ENCODE data around the gene CTBP2. TPM values are rescaled to one million over a fixed set of nuclear protein-coding genes. Genes with fewer than 3 reads are reported as not detected.
A peak's percentile ranks its signal among the peaks of the same experiment; 100 is the strongest.

CTBP2 gene
- total RNA-seq, 1 experiment from 2014 or later = 125 TPM

- H3K4me1 ChIP-seq (ENCODE audit: control insufficient read depth, insufficient read depth, low read length) = peaks cover 78% of the 10 kb centered on the region
- DNase-seq (ENCODE audit: low read depth, low spot score) (no peak), ATAC-seq (peak; percentile 54; the same call in 1 of the 2 replicates)
- no peaks in the 10 kb centered on the region for H3K27me3 ChIP-seq (ENCODE audit: control insufficient read depth, insufficient read depth, low read length)
- intact Hi-C loops (cut with micrococcal nuclease; ENCODE audit: unreplicated experiment) (loop anchor here (10.0 kb wide), 1 partner anchor 69 kb away; no protein-coding TSS in a partner anchor), in situ Hi-C loops (cut with HindIII; ENCODE audit: low pct_unique_long_range_greater_than_20kb, low sequenced_read_pairs) (no loop called here)
- H3K36me3 ChIP-seq (ENCODE audit: control insufficient read depth, insufficient read depth, low read length) = peaks cover 7% of the 10 kb centered on the region
- ChIA-PET CTCF (interaction anchor here (0.5 to 0.8 kb wide), 2 partner anchors 106 to 144 kb away, joined by 3 to 4 read pairs; no protein-coding TSS in a partner anchor), POLR2A (interaction anchor here (0.5 kb wide), 1 partner anchor 197 kb away, joined by 3 read pairs; no protein-coding TSS in a partner anchor)
- peak overlapping the region; percentile 97 for H3K27ac ChIP-seq (ENCODE audit: low read length)
- H3K9me3 ChIP-seq (ENCODE audit: control insufficient read depth, insufficient read depth, low read depth, low read length) = no peaks in the 10 kb centered on the region
- no peak for TF ChIP-seq POLR2AphosphoS5 (IDR thresholded peaks at IDR 0.05; ENCODE audit: low read depth, low read length)
- no peak for TF ChIP-seq CTCF (IDR thresholded peaks at IDR 0.05)
- TF ChIP-seq, protein P1, sequence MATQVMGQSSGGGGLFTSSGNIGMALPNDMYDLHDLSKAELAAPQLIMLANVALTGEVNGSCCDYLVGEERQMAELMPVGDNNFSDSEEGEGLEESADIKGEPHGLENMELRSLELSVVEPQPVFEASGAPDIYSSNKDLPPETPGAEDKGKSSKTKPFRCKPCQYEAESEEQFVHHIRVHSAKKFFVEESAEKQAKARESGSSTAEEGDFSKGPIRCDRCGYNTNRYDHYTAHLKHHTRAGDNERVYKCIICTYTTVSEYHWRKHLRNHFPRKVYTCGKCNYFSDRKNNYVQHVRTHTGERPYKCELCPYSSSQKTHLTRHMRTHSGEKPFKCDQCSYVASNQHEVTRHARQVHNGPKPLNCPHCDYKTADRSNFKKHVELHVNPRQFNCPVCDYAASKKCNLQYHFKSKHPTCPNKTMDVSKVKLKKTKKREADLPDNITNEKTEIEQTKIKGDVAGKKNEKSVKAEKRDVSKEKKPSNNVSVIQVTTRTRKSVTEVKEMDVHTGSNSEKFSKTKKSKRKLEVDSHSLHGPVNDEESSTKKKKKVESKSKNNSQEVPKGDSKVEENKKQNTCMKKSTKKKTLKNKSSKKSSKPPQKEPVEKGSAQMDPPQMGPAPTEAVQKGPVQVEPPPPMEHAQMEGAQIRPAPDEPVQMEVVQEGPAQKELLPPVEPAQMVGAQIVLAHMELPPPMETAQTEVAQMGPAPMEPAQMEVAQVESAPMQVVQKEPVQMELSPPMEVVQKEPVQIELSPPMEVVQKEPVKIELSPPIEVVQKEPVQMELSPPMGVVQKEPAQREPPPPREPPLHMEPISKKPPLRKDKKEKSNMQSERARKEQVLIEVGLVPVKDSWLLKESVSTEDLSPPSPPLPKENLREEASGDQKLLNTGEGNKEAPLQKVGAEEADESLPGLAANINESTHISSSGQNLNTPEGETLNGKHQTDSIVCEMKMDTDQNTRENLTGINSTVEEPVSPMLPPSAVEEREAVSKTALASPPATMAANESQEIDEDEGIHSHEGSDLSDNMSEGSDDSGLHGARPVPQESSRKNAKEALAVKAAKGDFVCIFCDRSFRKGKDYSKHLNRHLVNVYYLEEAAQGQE (IDR thresholded peaks at IDR 0.05; ENCODE audit: insufficient read depth in 1 of 2, low read depth in 2 of 2, low read length in 1 of 2) = no peak
- no TSS peak for BruUV-seq (replicated peaks)
- H3K4me3 ChIP-seq (ENCODE audit: low read depth in 2 of 2, low read length in 2 of 2) = peak overlapping the region; percentile 1 to 30; a peak in 2 of 4 replicates
These were observed 6.5 kb downstream of the CTBP2 start for GRCh38 chr10:125153703-125154490.

DNA sequence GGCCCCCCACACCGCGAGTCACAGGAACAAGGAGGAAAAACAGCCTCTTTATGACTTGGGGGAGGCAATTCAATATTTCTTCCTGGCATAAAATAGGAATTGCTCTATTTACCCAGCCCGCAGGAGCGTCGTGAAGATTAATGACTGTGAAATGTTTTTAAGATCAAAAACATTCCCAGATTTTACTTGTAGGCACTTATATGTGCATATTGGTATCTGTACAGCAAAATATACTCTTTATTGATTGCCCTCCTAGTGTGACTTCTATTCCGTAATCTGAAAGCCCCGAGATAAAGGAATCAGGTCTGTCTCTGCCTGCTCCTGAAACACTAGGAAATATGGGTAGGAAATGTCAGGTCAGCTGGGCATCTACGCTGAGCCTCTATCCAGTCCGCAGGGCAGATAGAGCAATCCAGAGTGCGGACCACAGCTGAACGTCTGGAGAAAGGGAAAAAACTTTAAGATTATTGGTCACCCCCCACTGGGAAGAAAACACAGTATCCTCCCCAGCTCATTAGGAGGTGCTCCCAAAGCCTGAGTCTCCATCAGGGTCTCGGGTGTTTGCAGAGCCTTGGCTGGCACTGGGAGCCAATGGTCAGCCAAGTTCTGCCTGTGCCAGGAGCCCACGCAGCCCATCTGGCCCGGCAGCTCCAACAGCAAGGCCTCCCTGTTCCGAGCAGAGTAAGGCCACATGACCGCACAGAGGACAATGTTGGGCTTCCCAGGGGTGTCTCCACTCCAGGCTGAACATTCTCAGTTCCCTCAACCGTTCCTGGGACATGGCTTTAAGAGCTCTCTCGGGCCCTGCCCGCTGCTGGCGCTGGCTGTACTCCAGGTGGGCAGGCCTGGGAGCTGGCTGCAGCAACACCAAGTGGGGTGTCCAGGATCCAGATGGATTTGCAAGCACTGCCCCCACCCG lies 7.7 kb downstream of the CTBP2 start:
- TF ChIP-seq TCF7L2 (IDR thresholded peaks at IDR 0.05; ENCODE audit: low read depth, low read length) = peak; percentile 45; the same call in 1 of the 2 replicates
- TF ChIP-seq, protein P1 (IDR thresholded peaks at IDR 0.05; ENCODE audit: insufficient read depth in 1 of 2, low read depth in 2 of 2, low read length in 1 of 2) = no peak
- Histone ChIP-seq H3K9me3 (ENCODE audit: control insufficient read depth, insufficient read depth, low read depth, low read length) (no peaks in the 10 kb centered on the region), H3K4me1 (ENCODE audit: control insufficient read depth, insufficient read depth, low read length) (peaks cover 88% of the 10 kb centered on the region), H3K4me3 (ENCODE audit: low read depth in 2 of 2, low read length in 2 of 2) (peak overlapping the region; percentile 1 to 24; a peak in 2 of 4 replicates), H3K27me3 (ENCODE audit: control insufficient read depth, insufficient read depth, low read length) (no peaks in the 10 kb centered on the region), H3K36me3 (ENCODE audit: control insufficient read depth, insufficient read depth, low read length) (peaks cover 3% of the 10 kb centered on the region; the same call in 1 of the 2 replicates), H3K27ac (ENCODE audit: low read length) (peak overlapping the region; percentile 97)
- POLR2A ChIA-PET = no interaction called here
- DNase-seq (ENCODE audit: low read depth, low spot score) = no peak
- no TSS peak for BruUV-seq (replicated peaks)
- intact Hi-C loops (cut with micrococcal nuclease; ENCODE audit: unreplicated experiment) (loop anchor here (10.0 kb wide), 1 partner anchor 68 kb away; no protein-coding TSS in a partner anchor), in situ Hi-C loops (cut with HindIII; ENCODE audit: low pct_unique_long_range_greater_than_20kb, low sequenced_read_pairs) (no loop called here)
- peak; percentile 55 for ATAC-seq
- CTCF ChIA-PET = interaction anchor here (0.8 kb wide), 1 partner anchor 104 kb away, joined by 4 read pairs; no protein-coding TSS in a partner anchor

Data from Panc1 (cell line).